GM03348 (cell line): ENCODE measurements around the gene ZSCAN10.
"Not testable (repeated sequence)": the region's sequence is repeated elsewhere in the genome, so short reads cannot be mapped to it uniquely, and the experiment has no call there.

ENCODE experiments used
- DNase-seq: peaks from one replicate; pipeline ENCODE4 v3.0.0; 2012; ENCODE audit warnings: low spot score

Gene ZSCAN10

DNA sequence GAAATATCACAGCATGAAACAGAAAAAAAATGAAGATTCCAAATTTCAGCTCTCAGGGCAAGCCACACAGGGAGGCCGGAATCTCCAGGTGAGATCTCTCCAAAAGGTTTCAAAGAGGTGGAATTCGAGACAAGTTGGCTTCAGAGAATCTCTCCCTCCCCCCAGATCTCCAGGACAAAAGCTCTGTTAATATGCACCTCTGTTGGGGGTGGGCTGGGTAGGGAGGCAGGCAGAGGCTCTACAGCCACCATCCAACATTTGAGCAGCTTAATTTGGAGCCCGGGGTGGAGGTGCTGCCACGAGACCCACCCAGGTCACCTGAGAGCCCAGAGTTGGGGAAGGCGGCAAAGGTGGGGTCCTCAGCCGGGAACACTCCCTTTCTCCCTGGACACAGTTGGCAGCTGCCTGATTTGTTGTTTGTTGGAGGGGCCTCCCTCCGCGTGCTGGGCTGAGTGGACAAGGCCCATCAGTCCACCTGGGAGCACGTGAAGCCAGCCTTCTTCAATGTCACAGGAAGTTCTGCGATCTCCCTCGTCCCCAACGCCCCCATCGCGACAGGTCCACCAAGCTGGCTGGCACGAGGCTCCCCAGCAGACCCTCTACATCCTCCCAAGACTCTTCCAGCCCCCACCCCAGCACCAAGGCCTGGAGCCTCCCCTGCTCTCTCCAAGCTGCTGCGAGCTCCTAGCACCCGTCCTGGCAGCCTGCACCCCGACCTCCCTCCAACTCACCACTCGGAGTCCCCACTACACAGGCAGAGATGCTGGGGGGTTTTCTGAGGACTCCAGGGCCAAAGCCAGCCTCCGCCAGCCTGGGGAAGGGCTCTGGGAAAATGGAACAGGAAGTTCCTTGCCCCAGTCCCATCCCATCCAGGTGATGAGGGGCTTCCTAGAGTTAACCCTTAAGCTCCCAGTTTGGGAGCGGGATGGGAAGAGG is at the start of gene ZSCAN10:
TSS of gene ZSCAN10 (minus strand) at position 836 of the 936 bp plus-strand sequence. CDS start 6,357 bp downstream, outside the sequence.
- DNase-seq = no peak

DNA sequence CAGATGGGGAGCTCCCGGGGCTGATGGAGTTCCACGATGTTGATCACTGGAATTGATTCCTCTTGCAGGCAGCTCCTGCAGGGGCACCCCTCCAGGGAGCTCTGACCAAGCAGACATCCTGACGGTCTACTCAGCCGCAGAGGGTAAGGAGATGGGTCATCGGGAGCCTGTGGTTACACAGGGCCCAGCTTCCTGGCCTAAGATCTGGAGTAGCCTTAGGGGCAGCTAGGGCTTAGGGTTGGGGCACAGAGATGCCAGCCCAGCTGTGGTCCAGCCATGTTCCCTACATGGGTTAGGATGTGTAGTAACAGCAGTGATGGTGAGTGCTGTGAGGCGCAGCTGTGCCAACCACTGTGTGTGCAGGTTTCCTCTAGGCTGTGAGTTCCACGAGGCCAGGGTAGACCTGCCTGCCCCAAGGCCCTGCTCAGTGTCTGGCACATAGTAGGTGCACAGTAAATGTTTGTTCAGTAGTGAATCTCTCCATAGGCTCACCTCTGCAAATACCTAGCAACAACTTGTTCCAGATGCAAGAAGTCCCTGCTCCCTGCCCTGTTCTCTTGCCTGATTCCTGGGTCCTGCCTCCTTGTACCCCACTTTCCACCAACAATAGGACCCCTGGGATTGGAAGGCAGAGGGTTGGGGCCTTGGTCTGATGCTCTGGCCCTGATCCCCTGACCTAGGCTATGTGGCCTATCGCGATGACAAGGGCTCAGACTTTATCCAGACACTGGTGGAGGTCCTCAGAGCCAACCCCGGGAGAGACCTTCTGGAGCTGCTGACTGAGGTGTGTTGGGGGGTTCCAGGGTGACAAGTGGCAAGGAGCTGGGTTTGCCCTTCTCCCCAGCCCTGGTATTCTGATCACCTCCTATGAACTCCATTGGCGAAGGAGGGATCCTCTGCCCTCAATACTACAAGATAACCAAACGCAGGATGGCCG is 49.4 kb upstream of the ZSCAN10 start:
- no peak for DNase-seq

DNA sequence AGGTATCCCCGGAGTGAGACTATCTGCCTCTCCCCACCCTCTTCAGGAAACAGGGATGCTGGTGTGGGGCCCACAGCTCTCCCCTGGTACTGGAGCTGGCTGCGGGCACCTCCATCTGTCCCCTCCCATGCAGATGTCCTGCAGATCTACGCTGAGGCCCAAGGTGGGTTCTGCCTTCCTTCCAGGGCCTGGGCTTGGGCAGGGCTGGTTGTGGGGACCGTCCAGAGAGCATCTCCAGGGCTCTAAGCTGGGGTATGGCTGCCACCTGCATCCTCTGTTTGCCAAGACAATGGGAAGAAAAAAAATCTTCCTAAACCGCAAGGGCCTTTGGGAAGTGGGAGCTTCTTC is 48.6 kb upstream of the ZSCAN10 start:
- no peak for DNase-seq

DNA sequence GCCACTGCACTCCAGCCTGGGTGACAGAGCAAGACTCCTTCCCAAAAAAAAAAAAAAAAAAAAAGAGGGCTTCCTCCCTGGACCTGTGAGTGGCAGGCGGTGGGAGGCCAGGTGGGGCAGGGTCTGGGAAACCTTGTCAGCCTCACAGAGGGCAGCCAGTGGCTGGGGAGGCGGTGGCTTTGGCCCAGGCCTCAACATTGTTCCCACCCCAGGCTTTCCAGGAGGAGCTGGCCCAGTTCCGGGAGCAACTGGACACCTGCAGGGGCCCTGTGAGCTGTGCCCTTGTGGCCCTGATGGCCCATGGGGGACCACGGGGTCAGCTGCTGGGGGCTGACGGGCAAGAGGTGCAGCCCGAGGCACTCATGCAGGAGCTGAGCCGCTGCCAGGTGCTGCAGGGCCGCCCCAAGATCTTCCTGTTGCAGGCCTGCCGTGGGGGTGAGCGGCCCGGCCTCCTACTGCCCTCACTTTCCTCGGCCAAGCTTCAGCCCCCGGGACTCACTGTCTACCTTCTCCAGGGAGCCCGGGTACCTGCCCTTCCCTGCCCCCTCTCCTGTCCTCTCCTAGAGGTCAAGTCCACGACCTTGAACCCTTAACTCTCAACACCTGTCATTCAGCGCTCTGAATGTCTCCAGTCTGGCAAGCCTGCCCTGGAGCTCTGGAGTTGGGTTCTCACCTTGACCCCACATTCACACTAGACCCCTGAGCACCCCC is 48.1 kb upstream of the ZSCAN10 start:
- DNase-seq = no peak

DNA sequence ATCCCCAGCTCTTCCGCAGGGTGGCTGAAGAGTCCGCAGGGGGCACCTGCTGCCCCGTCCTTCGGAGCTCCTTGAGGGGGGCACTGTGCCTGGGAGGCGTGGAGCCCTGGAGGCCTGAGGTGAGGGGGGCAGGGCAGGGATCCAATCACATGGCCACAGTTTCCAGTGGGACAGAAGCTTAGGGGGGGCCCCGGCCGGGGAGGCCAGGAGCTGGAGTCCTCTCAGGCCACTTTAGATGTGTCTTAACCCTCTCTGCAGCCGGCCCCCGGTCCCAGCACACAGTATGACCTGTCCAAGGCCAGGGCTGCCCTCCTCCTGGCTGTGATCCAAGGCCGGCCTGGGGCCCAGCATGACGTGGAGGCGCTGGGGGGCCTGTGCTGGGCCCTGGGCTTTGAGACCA is 46.6 kb upstream of the ZSCAN10 start:
- DNase-seq = no peak

DNA sequence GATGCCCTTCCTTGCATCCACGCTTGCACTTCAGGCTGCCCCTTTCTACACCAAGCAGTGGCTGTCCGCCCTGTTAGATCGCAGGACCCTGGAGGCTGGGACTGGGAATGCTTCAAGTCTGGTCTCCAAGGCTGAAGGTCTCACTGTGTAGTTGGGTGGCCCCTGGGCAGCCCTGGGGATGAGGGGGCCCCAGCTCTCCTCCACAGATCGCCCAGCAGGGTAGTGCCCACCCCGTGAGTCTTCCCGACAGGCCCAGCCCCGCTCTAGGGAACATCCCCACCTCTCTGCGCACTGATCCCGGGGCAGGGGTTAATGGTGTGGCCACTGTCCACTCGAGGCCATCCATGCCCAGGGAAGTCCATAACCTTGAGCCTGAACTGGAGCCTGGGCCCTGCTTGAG is 46.1 kb upstream of the ZSCAN10 start:
- no peak for DNase-seq

DNA sequence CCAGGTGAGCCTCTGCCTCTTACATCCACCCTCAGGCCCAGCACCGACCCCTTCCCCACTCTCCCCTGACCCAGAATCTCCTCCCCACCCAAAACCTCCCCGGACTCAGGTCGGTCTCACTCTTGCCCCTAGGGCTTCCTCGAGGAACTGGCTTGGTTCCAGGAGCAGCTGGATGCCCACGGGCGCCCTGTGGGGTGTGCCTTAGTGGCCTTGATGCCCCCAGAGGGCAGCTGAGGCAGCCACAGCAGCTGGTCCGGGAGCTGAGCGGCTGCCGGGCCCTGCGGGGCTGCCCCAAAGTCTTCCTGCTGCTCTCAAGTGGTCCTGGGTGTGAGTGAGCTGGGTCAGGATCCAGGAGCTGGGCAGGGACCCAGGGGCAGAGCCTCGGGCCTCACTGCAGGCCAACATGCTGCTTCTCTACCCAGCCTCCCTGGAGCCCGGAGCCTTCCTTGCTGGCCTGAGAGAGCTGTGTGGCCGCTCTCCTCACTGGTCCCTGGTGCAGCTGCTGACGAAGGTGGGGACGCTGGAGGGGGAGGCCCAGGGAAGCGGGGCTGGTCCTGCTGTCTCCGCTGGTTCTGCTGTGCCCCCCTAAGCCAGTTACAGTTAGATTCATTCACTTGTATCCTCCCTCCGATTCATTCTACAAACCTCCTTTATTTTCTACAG is 45.4 kb upstream of the ZSCAN10 start:
- no peak for DNase-seq

DNA sequence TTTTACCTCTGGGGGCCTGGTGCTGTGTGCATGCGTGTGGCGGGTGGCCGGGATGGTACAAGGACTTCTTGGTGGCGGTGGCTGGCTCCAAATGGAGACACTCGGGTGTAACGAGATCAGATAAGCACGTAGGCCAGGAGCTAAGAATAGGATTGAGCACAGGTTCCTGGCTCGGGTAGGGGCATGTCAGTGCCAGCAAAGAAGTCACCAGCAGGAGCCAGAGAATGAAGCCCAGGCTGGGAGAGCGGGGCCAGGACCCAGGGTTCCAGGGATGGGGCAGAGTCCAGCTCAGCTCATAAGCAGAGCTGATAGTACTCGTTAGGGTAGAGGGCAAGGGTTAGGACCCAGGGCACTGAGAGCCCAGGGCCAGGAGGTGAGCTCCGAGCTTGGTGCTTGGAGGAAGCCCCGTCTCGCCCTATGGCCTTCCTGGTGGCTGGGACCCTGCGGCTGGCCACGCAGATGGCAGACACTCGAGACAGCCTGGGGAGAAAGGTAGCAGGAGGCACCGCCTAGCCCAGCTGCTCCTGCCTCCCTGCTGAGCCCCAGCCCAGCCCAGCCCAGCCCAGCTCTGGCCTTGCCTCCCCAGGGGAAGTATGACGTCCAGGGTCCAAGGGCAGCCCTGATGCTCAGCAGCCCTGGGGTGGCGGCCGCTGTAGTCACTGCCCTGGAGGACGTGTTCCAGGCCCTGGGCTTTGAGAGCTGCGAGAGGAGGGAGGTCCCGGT is 44.7 kb upstream of the ZSCAN10 start:
- DNase-seq = no peak

DNA sequence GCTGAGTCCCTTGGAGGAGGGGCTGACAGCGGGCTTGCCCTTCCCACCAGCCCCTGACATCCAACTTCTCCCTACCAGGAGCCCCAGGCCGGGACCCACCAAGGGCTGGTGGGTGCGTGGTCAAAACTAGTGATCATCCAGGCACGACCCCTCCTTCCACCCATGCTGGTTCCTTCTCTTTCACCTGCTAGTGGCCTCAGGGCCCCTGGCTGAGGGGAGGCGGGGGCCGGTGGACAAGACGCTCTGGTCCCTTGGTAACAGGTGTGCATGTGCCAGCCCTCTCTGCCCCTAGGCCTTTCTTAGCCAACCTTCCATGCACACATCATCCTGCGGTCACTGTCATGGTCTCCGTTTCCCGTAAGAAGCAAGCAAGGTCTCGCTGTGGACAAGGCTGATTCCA is 44.1 kb upstream of the ZSCAN10 start:
- no peak for DNase-seq

DNA sequence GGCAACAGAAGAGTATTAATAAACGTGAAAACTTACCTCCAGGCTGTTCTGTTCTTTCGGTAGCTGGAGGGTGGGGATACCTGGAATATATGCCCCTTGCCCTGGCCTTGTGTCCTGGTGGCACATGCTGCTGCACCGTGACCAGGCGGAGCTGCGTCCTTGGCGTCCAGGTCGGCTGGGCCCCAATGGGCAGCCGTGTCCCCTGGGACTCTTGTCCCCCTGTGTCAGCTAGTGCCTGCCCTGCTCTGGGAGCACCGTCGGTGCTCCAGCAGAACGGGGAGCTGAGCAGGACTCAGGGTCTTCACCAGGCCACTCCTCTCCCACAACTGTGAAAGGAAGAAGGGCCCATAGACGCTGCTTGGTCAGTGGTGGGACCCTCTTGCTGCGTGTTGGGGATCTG is 43.7 kb upstream of the ZSCAN10 start:
- DNase-seq = no peak

DNA sequence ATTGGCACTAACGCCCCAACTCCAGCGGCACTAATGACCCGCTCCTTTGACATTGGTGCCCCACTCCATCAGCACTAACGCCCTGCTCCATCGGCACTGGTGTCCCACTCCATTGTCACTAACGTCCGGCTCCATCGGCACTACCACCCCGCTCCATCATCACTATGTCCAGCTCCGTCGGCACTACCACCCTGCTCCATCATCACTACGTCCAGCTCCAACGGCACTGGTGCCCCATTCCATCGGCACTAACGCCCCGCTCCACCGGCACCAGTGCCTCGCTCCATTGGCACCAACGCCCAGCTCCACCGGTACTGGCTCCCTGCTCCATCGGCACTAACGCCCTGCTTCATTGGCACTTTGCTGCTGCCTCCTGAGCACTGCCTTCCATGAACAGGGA is 43.2 kb upstream of the ZSCAN10 start:
- no peak for DNase-seq

DNA sequence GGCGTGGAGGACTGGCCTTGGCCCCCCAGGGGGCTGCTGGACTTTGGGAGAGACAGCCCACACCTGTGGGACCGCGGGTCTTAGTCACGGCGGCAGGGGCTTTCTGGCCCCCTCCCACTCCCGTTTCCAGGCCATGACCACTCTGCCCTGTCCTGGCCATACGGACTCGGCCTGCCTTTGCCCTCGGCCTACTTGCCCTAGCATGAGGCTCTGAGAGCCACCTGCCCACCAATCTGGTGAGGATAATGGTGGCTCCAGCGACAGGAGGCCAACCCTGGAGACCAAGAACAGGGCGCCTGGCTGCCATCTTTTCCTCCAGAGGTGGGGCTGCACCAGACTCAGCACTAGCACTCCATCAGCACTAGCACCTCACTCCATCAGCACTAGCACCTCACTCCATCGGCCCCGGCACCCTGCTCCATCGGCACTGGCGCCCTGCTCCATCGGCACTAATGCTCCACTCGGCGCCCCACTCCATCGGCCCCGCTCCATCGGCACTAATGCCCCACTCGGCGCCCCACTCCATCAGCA is 42.8 kb upstream of the ZSCAN10 start:
- DNase-seq = no peak

DNA sequence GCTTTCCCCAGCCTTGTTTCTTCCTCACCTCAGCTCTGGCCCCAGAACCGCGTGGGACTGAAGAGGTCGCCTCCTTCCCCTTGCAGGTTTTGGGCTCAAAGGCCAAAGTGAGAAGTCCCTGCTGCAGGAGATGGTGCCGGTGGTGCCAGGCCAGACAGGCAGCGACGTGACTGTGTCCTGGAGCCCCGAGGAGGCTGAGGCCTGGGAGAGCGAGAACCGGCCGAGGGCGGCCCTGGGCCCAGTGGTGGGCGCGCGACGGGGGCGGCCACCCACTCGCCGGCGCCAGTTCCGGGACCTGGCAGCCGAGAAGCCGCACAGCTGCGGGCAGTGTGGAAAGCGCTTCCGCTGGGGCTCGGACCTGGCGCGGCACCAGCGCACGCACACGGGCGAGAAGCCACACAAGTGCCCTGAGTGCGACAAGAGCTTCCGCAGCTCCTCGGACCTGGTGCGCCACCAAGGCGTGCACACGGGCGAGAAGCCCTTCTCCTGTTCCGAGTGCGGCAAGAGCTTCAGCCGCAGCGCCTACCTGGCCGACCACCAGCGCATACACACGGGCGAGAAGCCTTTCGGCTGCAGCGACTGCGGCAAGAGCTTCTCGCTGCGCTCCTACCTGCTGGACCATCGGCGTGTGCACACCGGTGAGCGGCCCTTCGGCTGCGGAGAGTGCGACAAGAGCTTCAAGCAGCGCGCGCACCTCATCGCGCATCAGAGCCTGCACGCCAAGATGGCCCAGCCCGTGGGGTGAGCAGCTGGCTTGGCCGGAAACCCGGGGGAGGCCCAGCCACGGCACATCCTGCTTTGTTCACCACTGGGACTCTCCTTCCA is 41.7 kb upstream of the ZSCAN10 start:
- no peak for DNase-seq

DNA sequence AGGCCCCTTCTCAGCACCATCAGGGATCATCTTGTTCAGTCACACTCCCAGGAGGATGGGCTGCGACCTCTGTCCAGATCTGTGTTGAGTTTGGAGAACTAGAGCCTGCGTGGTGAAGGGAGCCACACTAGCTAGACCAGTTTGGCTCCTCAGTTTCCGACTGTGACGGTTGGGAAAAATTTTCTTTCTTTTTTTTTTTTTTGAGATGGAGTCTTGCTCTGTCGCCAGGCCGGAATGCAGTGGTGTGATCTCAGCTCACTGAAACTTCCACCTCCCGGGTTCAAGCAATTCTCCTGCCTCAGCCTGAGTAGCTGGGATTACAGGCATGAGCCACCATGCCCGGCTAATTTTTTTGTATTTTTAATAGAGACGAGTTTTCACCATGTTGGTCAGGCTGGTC is 40.5 kb upstream of the ZSCAN10 start:
- DNase-seq = not testable (repeated sequence)

DNA sequence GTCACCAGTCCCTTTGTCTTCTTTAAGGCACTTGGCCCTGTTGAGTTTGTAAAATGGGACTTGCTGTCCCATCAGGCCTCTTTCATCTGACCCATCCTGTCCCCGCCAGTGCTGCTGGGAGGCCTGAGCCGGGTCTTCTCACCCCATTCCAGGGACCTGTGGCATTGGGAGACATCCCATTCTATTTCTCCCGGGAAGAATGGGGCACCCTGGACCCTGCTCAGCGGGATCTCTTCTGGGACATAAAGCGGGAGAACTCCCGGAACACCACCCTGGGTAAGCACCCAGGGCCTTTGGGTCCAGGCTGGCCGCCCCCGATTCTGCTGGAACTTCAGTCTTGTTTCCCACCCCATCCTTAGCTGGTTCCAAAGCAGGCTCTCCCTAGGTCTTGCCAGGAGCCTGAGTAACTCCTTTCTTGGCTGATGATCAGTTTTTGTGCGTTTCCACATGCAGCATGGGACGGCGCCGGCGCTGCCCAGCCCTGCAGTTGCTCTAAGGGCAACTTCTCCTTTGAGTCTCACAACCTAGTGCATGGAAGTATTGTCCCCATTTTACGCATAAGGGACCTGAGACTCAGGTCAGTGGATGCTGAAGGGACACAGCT is 39.8 kb upstream of the ZSCAN10 start:
- DNase-seq = no peak

DNA sequence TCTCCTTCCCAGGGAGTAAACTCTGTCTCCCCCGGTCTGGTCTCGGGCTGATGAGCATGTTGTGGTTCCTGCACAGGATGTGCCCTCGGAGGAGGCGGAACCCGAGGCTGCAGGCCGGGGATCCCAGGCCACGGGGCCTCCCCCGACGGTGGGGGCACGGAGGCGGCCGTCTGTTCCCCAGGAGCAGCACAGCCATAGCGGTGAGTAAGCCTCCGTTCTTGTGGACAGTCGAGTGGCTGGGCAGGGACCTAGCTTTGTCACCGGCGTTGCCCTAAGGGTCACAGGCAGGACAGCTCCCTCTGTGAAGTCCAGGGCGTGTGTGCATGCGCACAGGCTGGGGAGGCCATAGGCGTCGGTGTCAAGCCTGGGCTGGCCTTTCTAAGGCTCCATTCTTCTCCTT is 39.2 kb upstream of the ZSCAN10 start:
- DNase-seq = no peak

DNA sequence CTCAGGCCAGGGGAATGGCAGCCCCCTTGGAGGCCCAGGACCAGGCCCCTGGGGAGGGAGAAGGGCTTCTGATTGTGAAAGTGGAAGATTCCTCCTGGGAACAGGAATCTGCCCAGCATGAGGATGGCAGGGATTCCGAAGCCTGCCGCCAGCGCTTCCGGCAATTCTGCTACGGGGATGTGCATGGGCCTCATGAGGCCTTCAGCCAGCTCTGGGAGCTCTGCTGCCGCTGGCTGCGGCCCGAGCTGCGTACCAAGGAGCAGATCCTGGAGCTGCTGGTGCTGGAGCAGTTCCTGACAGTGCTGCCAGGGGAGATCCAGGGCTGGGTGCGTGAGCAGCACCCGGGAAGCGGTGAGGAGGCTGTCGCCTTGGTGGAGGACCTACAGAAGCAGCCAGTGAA is 38.2 kb upstream of the ZSCAN10 start:
- DNase-seq = no peak

DNA sequence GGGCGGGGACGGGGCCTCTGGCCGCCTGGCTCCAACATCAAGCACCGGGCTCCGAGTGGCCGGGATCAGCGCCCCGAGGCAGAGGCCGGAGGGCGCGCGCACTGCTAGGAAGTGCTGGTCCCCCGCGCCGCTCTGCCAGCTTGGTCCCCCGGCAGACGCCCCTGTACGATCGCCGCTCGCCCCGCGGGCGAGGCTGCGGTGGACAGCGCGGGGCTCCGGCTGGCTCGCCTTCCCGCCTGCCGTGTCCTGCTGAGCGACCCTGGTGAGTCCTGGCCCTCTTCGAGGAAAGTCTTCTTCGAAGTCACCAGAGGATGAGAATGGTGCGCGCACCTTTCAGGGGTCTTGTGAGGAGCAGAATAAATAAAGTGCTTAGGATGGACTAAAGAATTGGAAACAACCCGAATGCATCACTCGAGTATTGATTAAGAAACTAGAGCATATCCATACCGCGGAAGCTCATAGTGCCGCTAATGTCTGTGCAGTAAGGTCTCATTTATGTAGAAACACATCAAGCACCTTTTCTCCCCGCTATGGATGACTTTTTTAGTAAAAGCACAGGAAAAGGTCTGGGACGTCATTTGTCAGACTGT is 36.1 kb upstream of the ZSCAN10 start:
- DNase-seq = no peak
